NCI-H128 (cell line): ENCODE results near the gene SLC7A1.

Source experiments
- DNase-seq: peaks from one replicate; lab custom pipeline; 2025; ENCODE audit not compliant: unreplicated experiment; lab: John Stamatoyannopoulos, UW

SLC7A1 gene

GRCh38 chr13:29491248-29491647, 104.2 kb downstream of the SLC7A1 start:
- no peak for DNase-seq

DNA sequence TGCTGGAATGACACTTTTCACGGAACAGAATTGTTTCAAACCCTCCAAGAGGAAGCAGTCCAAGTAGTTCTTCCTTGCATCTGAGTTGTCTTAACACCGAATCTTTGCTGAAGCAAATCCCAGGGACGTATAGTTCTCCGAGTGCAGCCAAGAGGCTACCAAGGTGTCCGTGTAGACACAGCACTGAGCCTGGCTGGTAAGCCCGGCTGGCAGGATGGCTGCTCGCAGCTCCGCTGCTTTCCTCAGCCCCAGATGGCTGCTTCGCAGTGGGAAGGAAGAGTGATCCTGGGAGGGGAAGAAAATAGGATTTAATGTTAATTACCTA, 105.0 kb downstream of the SLC7A1 start:
- DNase-seq: no peak

GRCh38 chr13:29489650-29490560, 105.6 kb downstream of the SLC7A1 start:
- DNase-seq: no peak

GRCh38 chr13:29487466-29488454, 107.7 kb downstream of the SLC7A1 start:
- no peak for DNase-seq

DNA sequence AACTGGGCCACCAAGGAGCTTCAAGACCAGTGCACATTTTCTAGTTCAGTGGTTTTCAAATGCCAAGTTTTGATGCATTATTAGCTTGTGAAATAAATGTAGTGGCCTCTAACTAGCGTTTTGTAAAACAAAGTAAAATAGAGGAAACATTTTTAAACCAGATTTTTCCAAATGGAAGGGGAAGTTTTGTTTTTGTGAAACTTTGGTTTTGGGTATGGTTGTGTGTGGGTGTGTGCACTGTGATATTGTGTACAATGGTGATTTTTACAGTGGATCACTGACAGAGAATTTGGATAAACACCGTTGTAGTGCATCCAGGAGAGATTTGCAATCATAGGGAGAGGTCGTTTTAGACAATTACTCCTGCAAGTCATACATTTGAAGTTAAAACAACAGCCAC, 108.9 kb downstream of the SLC7A1 start:
- DNase-seq: no peak

- no peak for DNase-seq
These were observed 110.7 kb downstream of the SLC7A1 start for GRCh38 chr13:29484796-29485195.

DNA sequence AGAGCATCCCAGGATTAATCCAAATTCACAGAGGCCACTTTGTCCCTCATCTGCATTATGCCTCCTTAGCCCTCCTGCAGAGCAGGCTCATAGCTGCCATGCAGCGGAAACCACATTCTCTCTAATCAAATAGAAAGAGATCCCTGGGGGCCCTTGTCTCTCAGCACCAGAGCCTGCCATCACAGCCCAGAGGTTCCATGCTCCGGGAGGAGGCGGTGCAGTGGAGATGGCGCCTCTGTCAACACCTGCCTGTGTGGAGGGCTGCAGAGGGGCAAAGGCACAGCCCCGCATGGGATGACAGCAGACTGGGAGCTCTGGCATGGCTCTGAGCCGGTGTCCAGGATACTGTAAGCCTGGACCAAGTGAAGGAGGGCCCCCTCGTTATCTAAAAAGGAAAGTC, 111.3 kb downstream of the SLC7A1 start:
- DNase-seq: peak; percentile 28

- DNase-seq: no peak
These were observed 111.9 kb downstream of the SLC7A1 start for GRCh38 chr13:29483623-29484022.

DNA sequence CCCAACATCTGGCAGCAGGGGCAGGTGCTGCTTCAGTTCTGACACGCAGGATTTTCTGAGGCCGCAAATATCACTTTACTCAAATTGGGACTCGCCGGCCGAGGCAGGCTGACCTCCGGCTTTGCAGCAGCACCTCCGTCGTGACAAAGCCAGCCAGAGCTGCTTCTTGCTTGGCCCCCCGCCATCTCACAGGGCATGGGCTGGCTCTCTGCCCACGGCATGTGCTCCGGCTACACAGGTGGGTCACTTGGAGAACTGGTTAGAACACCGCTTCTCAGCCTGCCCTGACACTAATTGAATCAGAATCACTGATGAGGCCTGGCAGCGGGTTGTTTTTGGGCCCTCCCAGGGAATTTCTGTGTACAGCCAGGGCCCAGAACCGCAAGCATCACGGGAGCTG, 112.3 kb downstream of the SLC7A1 start:
- no peak for DNase-seq

GRCh38 chr13:29482504-29482903, 113.0 kb downstream of the SLC7A1 start:
- no peak for DNase-seq

DNA sequence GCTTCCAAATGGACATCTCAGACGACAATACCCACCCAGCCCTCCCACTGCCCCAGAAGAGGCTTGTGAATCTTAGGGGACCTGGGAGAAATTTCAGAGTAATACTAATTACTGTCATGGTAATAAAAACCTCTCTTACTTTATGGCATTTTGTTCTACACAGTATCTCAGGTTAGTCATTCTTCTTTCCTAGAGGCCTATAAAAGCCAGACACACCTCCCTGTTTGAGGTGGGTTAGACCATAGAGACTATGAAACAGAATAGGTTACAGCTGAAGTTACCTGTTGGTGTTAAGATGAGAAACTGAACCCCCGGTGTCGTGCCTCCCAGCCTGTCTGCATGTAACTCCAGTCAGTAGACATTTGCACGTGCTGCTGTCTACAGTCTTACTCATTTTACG, 113.9 kb downstream of the SLC7A1 start:
- DNase-seq: no peak

DNA sequence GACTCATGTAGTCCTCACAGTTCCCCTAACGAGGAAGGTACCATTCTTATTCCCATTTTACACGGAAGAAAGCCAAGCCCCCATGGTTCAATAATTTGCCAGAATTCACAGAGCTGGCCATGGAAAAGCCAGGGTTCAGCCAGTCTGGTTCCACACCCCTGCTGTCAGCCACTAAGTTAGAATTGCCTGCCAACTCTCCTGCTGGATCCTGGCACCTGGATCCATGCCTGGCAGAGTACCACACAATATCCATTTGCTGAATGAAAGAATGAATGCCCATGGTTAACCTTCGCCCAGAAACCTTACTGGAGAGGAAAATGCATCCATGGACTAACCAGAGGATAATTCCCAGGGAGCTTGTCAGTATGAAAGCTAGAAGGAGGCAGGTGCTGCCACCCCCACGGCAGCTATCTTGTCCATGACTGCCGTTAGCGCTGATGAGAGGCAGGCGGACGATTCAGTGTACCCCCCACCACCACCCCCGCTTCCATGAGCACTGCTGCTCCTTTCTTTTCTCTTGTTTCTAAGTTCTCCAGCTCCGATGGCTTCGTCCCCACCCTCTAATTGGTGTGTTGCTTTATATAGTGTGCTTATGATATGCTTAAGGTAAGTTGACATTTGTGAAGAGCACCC, 114.5 kb downstream of the SLC7A1 start:
- DNase-seq: no peak

- DNase-seq: no peak
These were observed 115.6 kb downstream of the SLC7A1 start for GRCh38 chr13:29479716-29480492.

DNA sequence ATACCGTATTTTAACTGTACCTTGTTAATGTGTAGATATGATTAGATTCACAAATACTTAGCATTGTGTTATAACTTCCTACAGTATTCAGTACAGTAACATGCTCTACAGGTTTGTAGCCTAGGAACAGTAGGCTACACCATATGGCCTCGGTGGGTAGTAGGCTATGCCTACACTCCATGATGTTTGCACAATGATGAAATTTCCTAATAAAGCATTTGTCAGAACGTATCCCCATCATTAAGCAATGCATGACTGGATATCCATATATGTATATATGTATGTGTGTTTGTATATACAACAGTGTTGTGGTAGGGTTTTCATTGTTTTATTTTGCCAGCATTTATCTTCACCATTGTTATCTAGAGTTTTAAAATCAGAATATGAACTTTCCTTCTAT, 119.4 kb downstream of the SLC7A1 start:
- no peak for DNase-seq

DNA sequence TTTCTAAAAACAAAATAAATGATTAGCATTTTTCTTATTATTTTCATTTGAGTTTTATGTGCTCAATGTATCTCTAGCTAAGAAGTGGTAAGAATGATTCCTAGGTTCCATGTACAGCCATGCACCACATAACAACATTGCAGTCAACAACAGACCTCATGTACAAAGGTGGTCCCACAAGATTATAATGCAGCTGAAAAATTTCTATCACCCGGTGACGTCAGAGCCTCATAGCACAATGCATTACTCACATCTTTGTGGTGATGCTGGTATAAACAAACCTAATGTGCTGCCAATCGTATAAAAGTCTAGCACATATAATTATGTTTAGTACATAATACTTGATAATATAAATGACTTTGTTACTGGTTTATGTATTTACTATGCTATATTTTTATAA, 120.5 kb downstream of the SLC7A1 start:
- DNase-seq: no peak

- DNase-seq: no peak
These were observed 122.3 kb downstream of the SLC7A1 start for GRCh38 chr13:29473166-29473565.

DNA sequence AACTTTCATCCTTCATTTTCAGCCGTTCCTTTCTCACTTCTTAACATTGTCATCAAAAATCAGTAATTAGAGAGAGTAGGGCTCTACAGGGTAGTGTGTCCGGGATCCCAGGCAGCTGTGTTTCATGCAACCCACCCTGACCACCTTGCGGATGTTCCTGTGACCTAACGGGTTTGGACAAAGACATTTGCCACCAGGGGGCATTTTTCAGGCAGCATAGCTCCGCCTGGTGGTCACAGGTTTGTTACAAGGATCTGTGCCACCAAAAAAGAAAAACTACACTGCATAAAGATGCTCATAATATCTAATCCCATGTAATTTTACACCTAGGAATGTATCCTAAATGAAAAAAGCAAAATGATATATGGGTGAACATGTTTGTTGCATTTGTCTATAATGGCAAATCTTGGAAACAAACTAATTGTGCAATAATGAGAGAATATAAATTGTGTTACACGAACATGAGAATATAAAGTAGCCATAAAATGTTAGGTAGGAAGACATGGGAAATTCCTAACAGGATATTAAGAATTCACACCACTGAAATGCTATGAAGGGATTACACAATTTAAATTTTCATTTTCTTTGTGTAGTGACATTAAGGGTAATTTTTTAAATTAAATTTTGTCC, 123.0 kb downstream of the SLC7A1 start:
- no peak for DNase-seq

DNA sequence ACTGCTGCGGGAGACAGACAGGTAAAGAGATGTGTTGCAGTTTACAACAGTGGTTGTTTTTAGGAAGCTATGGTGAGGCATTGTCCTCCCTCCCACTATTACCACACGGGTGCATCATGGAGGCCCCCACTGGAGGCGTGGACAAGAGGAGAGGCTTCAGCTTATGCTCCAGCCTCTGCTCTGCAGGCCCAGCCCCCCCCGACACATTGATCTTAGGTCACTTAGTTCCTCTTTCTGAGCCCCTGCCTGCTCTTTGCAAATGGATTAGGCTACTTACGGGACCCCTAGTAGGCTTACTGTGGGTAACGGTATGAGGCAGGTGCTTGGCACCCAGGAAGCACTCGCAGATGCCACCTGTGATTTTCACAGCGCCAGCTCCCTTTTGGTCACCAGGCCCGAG, 123.9 kb downstream of the SLC7A1 start:
- no peak for DNase-seq

DNA sequence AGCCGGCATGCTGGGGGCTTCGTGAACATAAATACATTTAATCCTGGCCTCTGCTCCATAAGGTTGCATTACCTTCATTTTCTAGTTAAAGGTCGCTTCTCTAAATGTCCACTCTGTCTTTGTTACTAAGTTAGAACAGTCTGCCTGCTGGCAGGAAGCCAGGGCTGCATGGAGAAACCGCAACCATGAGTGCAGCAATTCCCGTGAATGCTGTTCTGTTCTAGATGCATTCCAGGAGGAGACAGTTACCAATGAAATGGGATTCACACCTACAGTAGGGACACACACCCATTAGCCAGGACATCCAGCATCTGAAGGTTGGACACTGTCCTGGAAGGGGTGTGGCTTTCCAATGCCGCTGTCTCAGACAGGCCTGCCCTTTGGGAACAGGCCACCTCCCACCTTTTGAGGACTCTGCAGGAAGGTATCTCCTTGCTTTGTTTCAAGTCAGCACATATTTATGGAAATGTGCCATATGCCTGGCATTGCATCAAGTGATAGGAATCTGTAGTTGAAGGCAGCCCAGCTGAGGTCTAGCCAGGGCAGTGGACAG, 129.7 kb downstream of the SLC7A1 start:
- DNase-seq: no peak

- DNase-seq: no peak
These were observed 131.3 kb downstream of the SLC7A1 start for GRCh38 chr13:29464105-29464679.
